ENCODE results near the gene CASQ2. TPM values are rescaled to one million over a fixed set of nuclear protein-coding genes. Genes with fewer than 3 reads are reported as not detected.

CASQ2 gene
- total RNA-seq, 1 experiment from 2014 or later: not detected

GRCh38 chr1:115677565-115677964 is 90.9 kb downstream of the CASQ2 start:
- H3K27me3 Mint-ChIP-seq (ENCODE audit: insufficient read depth, unreplicated experiment): no peaks in the 10 kb centered on the region
- BruUV-seq (replicated peaks): no TSS peak
- H3K4me3 Mint-ChIP-seq (ENCODE audit: unreplicated experiment): no peak overlapping the region
- DNase-seq (ENCODE audit: unreplicated experiment): no peak
- peaks cover 13% of the 10 kb centered on the region for H3K36me3 Mint-ChIP-seq (ENCODE audit: insufficient read depth, unreplicated experiment)
- ChIA-PET POLR2A (no interaction called here), CTCF (interaction anchor here (0.7 kb wide), 1 partner anchor 269 kb away, joined by 3 read pairs; no protein-coding TSS in a partner anchor)
- no peak overlapping the region for H3K27ac Mint-ChIP-seq (ENCODE audit: low read depth, unreplicated experiment)
- no peaks in the 10 kb centered on the region for H3K9me3 Mint-ChIP-seq (ENCODE audit: unreplicated experiment)
- TF ChIP-seq CTCF (IDR thresholded peaks at IDR 0.05; ENCODE audit: unreplicated experiment): no peak
- intact Hi-C loops (cut with micrococcal nuclease): no loop called here
- H3K4me1 Mint-ChIP-seq (ENCODE audit: insufficient read depth, unreplicated experiment): peaks cover 18% of the 10 kb centered on the region

- TF ChIP-seq CTCF (IDR thresholded peaks at IDR 0.05; ENCODE audit: unreplicated experiment): no peak
- Mint-ChIP-seq H3K27ac (ENCODE audit: low read depth, unreplicated experiment) (no peak overlapping the region), H3K4me3 (ENCODE audit: unreplicated experiment) (no peak overlapping the region), H3K4me1 (ENCODE audit: insufficient read depth, unreplicated experiment) (peaks cover 18% of the 10 kb centered on the region), H3K36me3 (ENCODE audit: insufficient read depth, unreplicated experiment) (peaks cover 13% of the 10 kb centered on the region), H3K27me3 (ENCODE audit: insufficient read depth, unreplicated experiment) (no peaks in the 10 kb centered on the region), H3K9me3 (ENCODE audit: unreplicated experiment) (no peaks in the 10 kb centered on the region)
- intact Hi-C loops (cut with micrococcal nuclease): no loop called here
- no TSS peak for BruUV-seq (replicated peaks)
- POLR2A ChIA-PET: no interaction called here
- CTCF ChIA-PET: no interaction called here
- no peak for DNase-seq (ENCODE audit: unreplicated experiment)
Measured at GRCh38 chr1:115677182-115677555, 91.3 kb downstream of the CASQ2 start.

GRCh38 chr1:115676498-115677181 is 91.9 kb downstream of the CASQ2 start:
- Mint-ChIP-seq H3K27me3 (ENCODE audit: insufficient read depth, unreplicated experiment) (no peaks in the 10 kb centered on the region), H3K36me3 (ENCODE audit: insufficient read depth, unreplicated experiment) (peaks cover 13% of the 10 kb centered on the region), H3K4me1 (ENCODE audit: insufficient read depth, unreplicated experiment) (peaks cover 18% of the 10 kb centered on the region), H3K4me3 (ENCODE audit: unreplicated experiment) (no peak overlapping the region), H3K9me3 (ENCODE audit: unreplicated experiment) (no peaks in the 10 kb centered on the region), H3K27ac (ENCODE audit: low read depth, unreplicated experiment) (no peak overlapping the region)
- intact Hi-C loops (cut with micrococcal nuclease): no loop called here
- DNase-seq (ENCODE audit: unreplicated experiment): no peak
- CTCF ChIA-PET: interaction anchor here (1.6 to 2.2 kb wide), 2 partner anchors 30 to 88 kb away, joined by 6 to 13 read pairs; no protein-coding TSS in a partner anchor
- no TSS peak for BruUV-seq (replicated peaks)
- POLR2A ChIA-PET: no interaction called here
- no peak for TF ChIP-seq CTCF (IDR thresholded peaks at IDR 0.05; ENCODE audit: unreplicated experiment)

GRCh38 chr1:115672224-115673009 is 96.1 kb downstream of the CASQ2 start:
- BruUV-seq (replicated peaks): no TSS peak
- H3K9me3 Mint-ChIP-seq (ENCODE audit: unreplicated experiment): peaks cover 8% of the 10 kb centered on the region
- peaks cover 15% of the 10 kb centered on the region for H3K36me3 Mint-ChIP-seq (ENCODE audit: insufficient read depth, unreplicated experiment)

More at GRCh38 chr1:115672224-115673009, 96.1 kb downstream of the CASQ2 start:
- Mint-ChIP-seq H3K27me3 (ENCODE audit: insufficient read depth, unreplicated experiment) (no peaks in the 10 kb centered on the region), H3K27ac (ENCODE audit: low read depth, unreplicated experiment) (no peak overlapping the region), H3K4me3 (ENCODE audit: unreplicated experiment) (no peak overlapping the region), H3K4me1 (ENCODE audit: insufficient read depth, unreplicated experiment) (peaks cover 17% of the 10 kb centered on the region)
- no peak for TF ChIP-seq CTCF (IDR thresholded peaks at IDR 0.05; ENCODE audit: unreplicated experiment)
- DNase-seq (ENCODE audit: unreplicated experiment): no peak
- CTCF ChIA-PET: interaction anchor here (1.3 kb wide), 1 partner anchor 34 kb away, joined by 4 read pairs; no protein-coding TSS in a partner anchor
- intact Hi-C loops (cut with micrococcal nuclease): no loop called here
- POLR2A ChIA-PET: no interaction called here
